ENCODE measurements around the gene FSIP1.

FSIP1 gene

GRCh38 chr15:39687965-39688364 lies 94.7 kb downstream of the FSIP1 start:
- DNase-seq (ENCODE audit: low spot score): no peak

GRCh38 chr15:39685999-39686613 lies 96.5 kb downstream of the FSIP1 start:
- peak; percentile 67 for DNase-seq (ENCODE audit: low spot score)

- no peak for DNase-seq (ENCODE audit: low spot score)
Observed at GRCh38 chr15:39685367-39685766, 97.3 kb downstream of the FSIP1 start.

- DNase-seq (ENCODE audit: low spot score): no peak
Observed at GRCh38 chr15:39684233-39684632, 98.4 kb downstream of the FSIP1 start.

GRCh38 chr15:39682366-39682765 lies 100.3 kb downstream of the FSIP1 start:
- no peak for DNase-seq (ENCODE audit: low spot score)

GRCh38 chr15:39680868-39681267 lies 101.8 kb downstream of the FSIP1 start:
- no peak for DNase-seq (ENCODE audit: low spot score)

- DNase-seq (ENCODE audit: low spot score): no peak
Observed at GRCh38 chr15:39672666-39673065, 110.0 kb downstream of the FSIP1 start.

- DNase-seq (ENCODE audit: low spot score): no peak
Observed at GRCh38 chr15:39672184-39672583, 110.5 kb downstream of the FSIP1 start.

GRCh38 chr15:39670687-39671086 lies 112.0 kb downstream of the FSIP1 start:
- DNase-seq (ENCODE audit: low spot score): no peak

- no peak for DNase-seq (ENCODE audit: low spot score)
Observed at GRCh38 chr15:39669661-39670060, 113.0 kb downstream of the FSIP1 start.

GRCh38 chr15:39669241-39669640 lies 113.4 kb downstream of the FSIP1 start:
- DNase-seq (ENCODE audit: low spot score): no peak

- no peak for DNase-seq (ENCODE audit: low spot score)
Observed at GRCh38 chr15:39668457-39668856, 114.2 kb downstream of the FSIP1 start.

GRCh38 chr15:39667382-39668127 lies 115.1 kb downstream of the FSIP1 start:
- no peak for DNase-seq (ENCODE audit: low spot score)

- no peak for DNase-seq (ENCODE audit: low spot score)
Observed at GRCh38 chr15:39666677-39667076, 116.0 kb downstream of the FSIP1 start.

GRCh38 chr15:39665629-39666250 lies 116.9 kb downstream of the FSIP1 start:
- no peak for DNase-seq (ENCODE audit: low spot score)

GRCh38 chr15:39663704-39664250 lies 118.9 kb downstream of the FSIP1 start:
- no peak for DNase-seq (ENCODE audit: low spot score)

GRCh38 chr15:39661776-39662175 lies 120.9 kb downstream of the FSIP1 start:
- DNase-seq (ENCODE audit: low spot score): no peak

GRCh38 chr15:39658740-39659139 lies 123.9 kb downstream of the FSIP1 start:
- DNase-seq (ENCODE audit: low spot score): no peak

GRCh38 chr15:39657668-39658067 lies 125.0 kb downstream of the FSIP1 start:
- no peak for DNase-seq (ENCODE audit: low spot score)

- no peak for DNase-seq (ENCODE audit: low spot score)
Observed at GRCh38 chr15:39657181-39657580, 125.5 kb downstream of the FSIP1 start.

- no peak for DNase-seq (ENCODE audit: low spot score)
Observed at GRCh38 chr15:39654304-39654703, 128.3 kb downstream of the FSIP1 start.

- no peak for DNase-seq (ENCODE audit: low spot score)
Observed at GRCh38 chr15:39651881-39652280, 130.8 kb downstream of the FSIP1 start.

- no peak for DNase-seq (ENCODE audit: low spot score)
Observed at GRCh38 chr15:39651295-39651694, 131.3 kb downstream of the FSIP1 start.

Measured in SK-N-DZ (cell line).